GM19193 (cell line): ENCODE results near the gene MAD1L1.

ENCODE experiments used
- POLR2A ChIP-seq: IDR thresholded peaks from 4 replicates; pipeline ENCODE4 v1.6.1; 2011; ENCODE audit not compliant: insufficient read depth, insufficient read length; ENCODE audit errors: extremely low read depth

The MAD1L1 gene

DNA sequence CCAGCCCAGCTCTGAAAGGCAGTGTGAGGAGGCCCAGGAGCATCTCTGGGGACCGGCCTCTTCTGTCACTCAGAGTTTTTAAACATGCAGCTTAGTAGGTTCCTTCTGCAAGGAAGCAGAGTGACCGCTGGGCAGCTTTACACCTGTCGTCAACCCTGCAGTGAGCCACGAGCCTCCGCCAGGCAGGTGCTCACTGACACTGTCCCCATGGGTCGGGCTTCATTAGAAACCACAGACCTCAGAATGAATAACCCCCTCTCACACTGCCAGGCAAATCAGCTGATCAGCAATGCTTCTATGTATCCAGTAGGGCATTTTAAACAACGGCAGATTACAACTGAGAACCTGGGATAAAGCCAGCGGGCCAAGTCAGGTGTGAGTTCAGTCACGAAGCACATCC lies 106.1 kb downstream of the MAD1L1 start:
- TF ChIP-seq POLR2A, result no peak

DNA sequence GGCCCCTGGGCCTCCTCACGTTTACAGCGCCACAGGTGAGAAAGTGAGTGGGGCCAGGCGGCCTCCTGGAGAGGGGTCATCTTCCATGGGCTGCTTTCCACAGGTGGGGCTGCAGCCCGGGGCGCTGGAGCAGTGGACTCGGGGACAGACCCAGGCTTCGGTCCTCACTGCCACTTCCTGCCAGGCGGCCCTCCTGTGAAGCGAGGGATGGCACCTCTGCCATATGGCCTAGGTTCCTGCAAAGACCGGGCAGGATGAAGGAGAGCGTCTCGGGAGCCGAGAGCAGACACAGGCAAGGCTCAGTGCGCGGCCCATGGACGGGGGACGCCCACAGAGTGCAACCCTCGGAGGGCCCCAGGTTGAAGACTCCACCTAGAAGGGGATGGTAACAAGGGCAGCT lies 106.8 kb downstream of the MAD1L1 start:
- TF ChIP-seq POLR2A, result no peak

GRCh38 chr7:2124604-2125345 lies 108.0 kb downstream of the MAD1L1 start:
- no peak for TF ChIP-seq POLR2A

GRCh38 chr7:2123916-2124315 lies 108.8 kb downstream of the MAD1L1 start:
- no peak for TF ChIP-seq POLR2A

- TF ChIP-seq POLR2A, result no peak
Measured at GRCh38 chr7:2123360-2123759, 109.4 kb downstream of the MAD1L1 start.

GRCh38 chr7:2122651-2123050 lies 110.1 kb downstream of the MAD1L1 start:
- no peak for TF ChIP-seq POLR2A

DNA sequence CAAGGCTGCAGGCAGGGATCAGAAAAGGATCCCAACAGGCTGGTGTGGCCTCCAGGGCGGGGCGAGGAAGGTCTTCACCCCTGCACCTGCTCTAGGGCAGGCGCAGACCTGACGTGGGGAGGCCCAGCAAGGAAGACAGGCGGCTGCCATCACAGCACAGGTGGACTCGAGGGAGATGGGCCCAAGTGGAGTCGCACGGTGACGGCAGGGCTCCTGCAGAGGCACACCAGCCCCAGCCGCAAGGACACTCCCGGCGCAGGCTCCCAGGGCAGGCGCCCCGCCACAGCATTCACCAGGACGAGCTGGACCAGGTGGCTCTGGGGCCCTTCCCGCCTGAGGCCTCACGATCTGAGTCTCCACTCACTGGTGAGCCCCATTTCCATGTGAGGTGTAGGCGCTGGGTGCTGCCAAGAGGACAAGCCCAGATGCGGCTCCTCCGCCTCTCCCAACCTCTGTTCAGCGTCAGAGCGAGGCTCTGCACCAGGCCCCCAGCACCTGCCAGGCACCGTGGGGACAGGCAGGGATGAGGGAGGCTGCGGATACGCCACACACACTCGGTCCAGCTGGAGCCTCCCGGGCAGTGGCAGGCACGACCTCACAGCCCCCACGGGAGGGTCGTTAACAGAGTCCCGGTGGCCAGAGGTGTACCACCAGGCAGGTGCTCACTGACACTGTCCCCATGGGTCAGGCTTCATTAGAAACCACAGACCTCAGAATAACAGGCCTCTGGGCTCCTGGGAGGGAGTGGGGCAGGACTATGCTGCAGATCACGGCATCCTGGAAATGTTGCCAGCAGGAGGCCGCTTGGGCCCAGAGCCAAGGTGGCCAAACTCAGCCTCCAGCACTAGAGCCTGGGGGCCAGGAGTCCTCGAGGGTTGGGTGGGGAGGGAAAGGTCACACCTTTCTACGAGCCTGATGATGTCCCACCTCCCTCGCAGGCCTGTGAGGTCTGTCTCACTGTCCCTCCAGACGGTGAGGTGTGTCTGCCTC lies 111.6 kb downstream of the MAD1L1 start:
- TF ChIP-seq POLR2A, result no peak

GRCh38 chr7:2120251-2120660 lies 112.5 kb downstream of the MAD1L1 start:
- TF ChIP-seq POLR2A, result no peak

DNA sequence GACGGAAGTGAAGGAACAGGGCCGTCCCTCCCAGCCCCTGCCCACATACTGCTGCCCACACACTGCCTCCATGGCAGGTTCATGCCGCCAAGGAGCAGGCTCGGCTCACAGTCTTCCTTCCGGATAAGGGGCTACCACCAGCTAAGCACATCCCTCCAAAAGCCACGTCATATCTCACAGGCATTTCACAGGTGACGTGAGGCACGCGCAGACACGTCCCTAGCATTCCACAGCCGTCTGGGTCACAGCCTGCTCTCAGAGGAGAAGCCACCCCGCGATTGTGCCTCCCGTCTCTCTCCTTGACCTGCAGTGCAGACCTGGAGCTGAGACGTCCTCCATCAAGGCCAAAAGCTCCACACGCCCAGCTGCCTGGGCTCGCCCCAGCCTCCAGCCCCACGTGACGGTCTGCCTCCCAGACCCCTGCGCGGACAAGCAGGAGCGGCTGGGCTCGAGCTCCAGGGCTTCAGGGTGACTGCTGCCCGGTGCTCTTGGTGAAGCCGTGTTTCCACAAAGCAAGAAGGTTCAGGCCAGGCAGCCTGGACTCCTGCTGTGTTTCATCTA lies 114.0 kb downstream of the MAD1L1 start:
- no peak for TF ChIP-seq POLR2A

- no peak for TF ChIP-seq POLR2A
Measured at GRCh38 chr7:2118056-2118455, 114.7 kb downstream of the MAD1L1 start.

DNA sequence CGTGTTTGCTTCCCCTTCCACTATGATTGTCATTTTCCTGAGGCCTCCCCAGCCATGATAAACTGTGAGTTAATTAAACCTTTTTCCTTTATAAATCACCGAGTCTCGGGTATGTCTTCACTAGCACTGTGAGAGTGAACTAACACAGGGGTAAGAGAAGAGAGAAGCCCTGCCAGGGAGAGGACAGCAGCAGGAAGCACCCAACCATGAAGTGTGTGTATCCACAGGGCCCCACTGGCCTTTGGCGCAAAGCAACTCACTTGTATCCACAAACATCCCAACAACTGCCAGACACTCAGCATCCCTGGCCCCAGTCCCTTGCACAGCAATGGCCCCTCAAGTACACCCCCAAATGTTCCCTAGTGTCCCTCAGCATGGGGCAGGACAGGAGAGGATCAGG lies 115.1 kb downstream of the MAD1L1 start:
- TF ChIP-seq POLR2A, result no peak

DNA sequence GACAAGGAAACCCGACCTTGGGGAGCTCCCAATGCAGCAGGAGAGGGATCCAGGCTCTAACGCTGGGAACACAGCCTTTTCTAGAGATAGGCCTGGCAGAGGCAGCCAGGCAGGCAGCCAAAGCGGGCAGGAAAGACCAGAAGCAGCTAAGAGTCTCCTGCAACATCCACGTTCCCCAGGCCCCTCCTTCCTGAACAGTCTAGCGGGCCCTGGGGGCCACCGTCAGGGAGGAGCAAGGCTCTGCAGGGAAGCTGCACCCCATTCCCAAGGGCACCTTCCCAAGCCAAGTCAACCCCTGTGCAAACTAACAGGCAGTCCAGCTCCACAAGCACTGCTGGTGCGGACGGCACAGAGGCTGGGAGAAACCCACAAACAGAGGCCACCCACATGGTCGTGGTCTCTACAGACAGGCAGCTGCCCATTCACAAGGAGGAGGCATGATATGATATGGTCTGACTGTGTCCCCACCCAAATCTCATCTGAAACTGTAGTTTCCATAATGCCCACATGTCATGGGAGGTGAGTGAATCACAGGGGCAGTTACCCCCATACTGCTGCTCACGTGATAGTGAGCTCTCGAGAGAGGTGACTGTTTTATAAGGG lies 115.7 kb downstream of the MAD1L1 start:
- no peak for TF ChIP-seq POLR2A

GRCh38 chr7:2116448-2116810 lies 116.3 kb downstream of the MAD1L1 start:
- no peak for TF ChIP-seq POLR2A

DNA sequence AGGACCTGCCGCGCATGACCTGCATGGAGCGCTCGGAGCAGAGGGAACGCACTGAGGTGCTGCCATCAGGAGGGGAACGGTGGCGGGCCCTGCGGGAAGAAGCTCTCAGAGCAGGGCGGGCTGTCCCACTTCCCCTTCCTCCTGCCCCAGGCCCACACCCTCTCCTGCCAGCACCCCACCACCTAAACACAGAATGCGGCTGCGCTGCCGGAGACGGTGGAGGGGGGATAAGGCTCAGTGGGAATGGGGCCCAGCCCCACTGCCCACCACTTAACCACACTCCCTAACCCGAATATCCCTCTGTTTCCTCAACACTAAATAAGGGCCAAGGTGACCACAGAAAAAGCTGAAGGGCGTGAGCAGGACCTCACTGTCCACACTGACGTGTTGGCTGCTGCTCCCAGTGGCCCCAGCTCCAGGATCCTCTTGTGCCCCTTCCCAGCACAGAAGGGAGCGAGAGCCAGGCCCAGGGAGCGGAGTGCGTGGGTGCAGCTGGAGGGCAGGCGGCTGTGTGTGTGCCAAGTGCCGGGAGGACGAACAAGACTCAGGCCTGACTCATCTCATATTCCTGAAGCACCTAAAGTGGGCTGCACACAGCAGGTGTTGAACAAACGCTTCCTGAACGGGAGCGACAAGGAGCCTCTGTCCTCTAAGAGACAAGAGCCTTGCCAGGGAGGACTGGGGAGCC lies 116.8 kb downstream of the MAD1L1 start:
- no peak for TF ChIP-seq POLR2A

- TF ChIP-seq POLR2A, result no peak
Measured at GRCh38 chr7:2114926-2115759, 117.6 kb downstream of the MAD1L1 start.

- TF ChIP-seq POLR2A, result no peak
Measured at GRCh38 chr7:2114052-2114451, 118.7 kb downstream of the MAD1L1 start.
